IMR-90 (cell line): ENCODE data around the gene TRIO.

Experiments used
- BHLHE40 ChIP-seq: fragments of 150-350 bp; IDR thresholded peaks from 2 replicates; pipeline ENCODE4 v1.6.1; 2016; ENCODE audit warnings: mild to moderate bottlenecking, low read depth, low read length
- CHD1 ChIP-seq: IDR thresholded peaks from 2 replicates; pipeline ENCODE4 v1.6.1; 2012; ENCODE audit warnings: low read depth, low read length, improper control_type of control experiment
- MAZ ChIP-seq: IDR thresholded peaks from 2 replicates; pipeline ENCODE4 v1.6.1; 2012; ENCODE audit warnings: low read depth, mild to moderate bottlenecking, low read length, improper control_type of control experiment, moderate library complexity, borderline replicate concordance
- POLR2A ChIP-seq: IDR thresholded peaks from 2 replicates; pipeline ENCODE4 v1.6.1; 2012; ENCODE audit warnings: mild to moderate bottlenecking, low read depth, low read length
- RAD21 ChIP-seq: IDR thresholded peaks from 2 replicates; pipeline ENCODE4 v1.6.1; 2012; ENCODE audit warnings: low read length, improper control_type of control experiment
- RCOR1 ChIP-seq: IDR thresholded peaks from 2 replicates; pipeline ENCODE4 v1.6.1; 2012; ENCODE audit warnings: mild to moderate bottlenecking, low read length, improper control_type of control experiment; ENCODE audit not compliant: insufficient replicate concordance
- TF ChIP-seq, protein P1 (sequence below): conservative IDR thresholded peaks from 2 replicates; pipeline ENCODE4 v1.5.1; 2012; ENCODE audit warnings: mild to moderate bottlenecking, low read depth, low read length, improper control_type of control experiment

DNA sequence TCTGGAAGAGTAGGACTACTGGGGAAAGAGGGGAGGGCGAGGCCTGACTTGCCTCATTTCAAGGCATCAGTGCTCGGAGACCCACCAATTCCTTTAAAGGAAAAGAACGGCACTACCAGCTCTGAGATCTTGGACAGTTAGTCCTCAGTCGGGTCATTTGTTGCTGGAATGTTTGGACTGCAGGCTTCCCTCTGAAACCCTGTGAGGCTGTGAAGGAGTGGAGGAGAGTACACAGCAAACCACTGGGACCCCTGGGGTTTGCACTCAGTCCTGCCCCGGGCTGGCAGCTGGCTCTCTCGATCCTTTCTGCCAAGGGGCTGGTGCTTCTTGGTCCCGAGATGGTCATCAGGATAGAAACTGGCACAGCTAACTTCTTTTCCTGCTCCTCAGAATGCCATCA lies 194.5 kb downstream of the TRIO start:
- TF ChIP-seq MAZ (no peak), POLR2A (no peak), CHD1 (no peak), BHLHE40 (no peak), RAD21 (no peak), RCOR1 (no peak)
- TF ChIP-seq, protein P1, sequence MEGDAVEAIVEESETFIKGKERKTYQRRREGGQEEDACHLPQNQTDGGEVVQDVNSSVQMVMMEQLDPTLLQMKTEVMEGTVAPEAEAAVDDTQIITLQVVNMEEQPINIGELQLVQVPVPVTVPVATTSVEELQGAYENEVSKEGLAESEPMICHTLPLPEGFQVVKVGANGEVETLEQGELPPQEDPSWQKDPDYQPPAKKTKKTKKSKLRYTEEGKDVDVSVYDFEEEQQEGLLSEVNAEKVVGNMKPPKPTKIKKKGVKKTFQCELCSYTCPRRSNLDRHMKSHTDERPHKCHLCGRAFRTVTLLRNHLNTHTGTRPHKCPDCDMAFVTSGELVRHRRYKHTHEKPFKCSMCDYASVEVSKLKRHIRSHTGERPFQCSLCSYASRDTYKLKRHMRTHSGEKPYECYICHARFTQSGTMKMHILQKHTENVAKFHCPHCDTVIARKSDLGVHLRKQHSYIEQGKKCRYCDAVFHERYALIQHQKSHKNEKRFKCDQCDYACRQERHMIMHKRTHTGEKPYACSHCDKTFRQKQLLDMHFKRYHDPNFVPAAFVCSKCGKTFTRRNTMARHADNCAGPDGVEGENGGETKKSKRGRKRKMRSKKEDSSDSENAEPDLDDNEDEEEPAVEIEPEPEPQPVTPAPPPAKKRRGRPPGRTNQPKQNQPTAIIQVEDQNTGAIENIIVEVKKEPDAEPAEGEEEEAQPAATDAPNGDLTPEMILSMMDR, result no peak
